GM19328 (cell line): Measurements from ENCODE around the gene EME2.

Experiments
- ATAC-seq: cut with Tn5 transposase; IDR thresholded peaks from one replicate; pipeline ENCODE4 v1.9.1; 2021; ENCODE audit warnings: mild to moderate bottlenecking, moderate library complexity; ENCODE audit not compliant: unreplicated experiment

The EME2 gene

GRCh38 chr16:1817716-1818115, 45.1 kb downstream of the EME2 start:
- ATAC-seq = no peak

- ATAC-seq = no peak
Measured at GRCh38 chr16:1818204-1818872, 45.7 kb downstream of the EME2 start.

GRCh38 chr16:1818873-1819525, 46.4 kb downstream of the EME2 start:
- ATAC-seq = no peak

GRCh38 chr16:1819611-1820010, 47.0 kb downstream of the EME2 start:
- no peak for ATAC-seq

- no peak for ATAC-seq
Measured at GRCh38 chr16:1820096-1820945, 47.7 kb downstream of the EME2 start.

GRCh38 chr16:1820946-1821290, 48.3 kb downstream of the EME2 start:
- no peak for ATAC-seq

GRCh38 chr16:1821861-1822611, 49.4 kb downstream of the EME2 start:
- ATAC-seq = no peak

GRCh38 chr16:1822801-1823200, 50.2 kb downstream of the EME2 start:
- ATAC-seq = no peak

GRCh38 chr16:1823821-1824220, 51.2 kb downstream of the EME2 start:
- ATAC-seq = no peak

- no peak for ATAC-seq
Measured at GRCh38 chr16:1825381-1825863, 52.8 kb downstream of the EME2 start.
